ENCODE measurements around the gene HDAC10. TPM values are rescaled to one million over a fixed set of nuclear protein-coding genes. Genes with fewer than 3 reads are reported as not detected.

The HDAC10 gene
- polyA plus RNA-seq, 1 of the 3 experiments (the other 2 are of a cell fraction), result 51.9 TPM

DNA sequence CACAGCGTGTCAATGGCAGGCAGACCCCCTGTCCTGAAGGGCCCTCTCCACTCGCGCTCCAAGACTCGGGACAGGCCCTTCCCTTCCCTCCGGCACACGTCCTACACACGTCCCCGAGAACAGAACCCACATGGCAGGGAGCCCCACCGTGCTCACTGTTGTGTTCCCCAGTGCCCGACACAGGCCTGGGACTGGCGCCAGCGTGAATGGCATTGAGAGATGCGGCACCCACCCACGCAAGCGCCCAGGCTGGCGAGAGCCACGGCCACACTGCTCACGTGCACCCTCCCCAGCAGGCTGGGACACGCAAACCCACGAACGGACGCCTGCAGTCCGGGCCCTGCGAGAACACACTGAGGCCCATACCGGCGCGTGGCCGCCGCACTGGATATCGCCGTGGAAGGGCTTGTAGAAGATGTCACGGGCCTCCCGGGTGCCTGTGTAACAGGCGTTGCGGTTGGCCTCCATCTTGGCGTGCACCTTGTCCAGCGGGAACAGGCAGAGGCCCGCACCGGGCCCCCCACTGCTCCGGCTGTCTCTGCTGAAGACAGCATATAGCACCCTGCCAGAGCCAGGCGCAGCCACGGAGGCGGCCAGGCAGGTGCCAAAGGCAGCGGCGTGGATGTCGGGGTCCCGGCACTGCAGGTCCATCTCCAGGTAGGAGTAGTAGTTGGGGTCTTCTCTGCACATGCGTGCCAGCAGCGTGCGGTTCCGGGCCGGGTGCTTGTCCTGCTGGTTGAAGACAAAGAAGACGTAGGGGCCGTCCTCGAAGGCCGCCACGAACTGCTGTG lies 38.3 kb upstream of the HDAC10 start:
- Histone ChIP-seq H3K36me3 (replicated peaks in 1 of 2; ENCODE audit: control insufficient read depth in 1 of 2, insufficient read depth in 2 of 2, low read length in 1 of 2) (peaks cover 10 to 57% of the 10 kb centered on the region in 2 experiments), H3K4me1 (ENCODE audit: control insufficient read depth in 1 of 2, insufficient read depth in 2 of 2, low read depth in 1 of 2, low read length in 1 of 2) (peaks cover 6 to 21% of the 10 kb centered on the region in 2 experiments; a peak in 3 of 4 replicates), H3K27ac (ENCODE audit: low read depth in 2 of 2, low read length in 1 of 2) (no peak overlapping the region; a peak in 1 of 4 replicates), H4K20me1 (ENCODE audit: insufficient read depth) (peaks cover 87% of the 10 kb centered on the region), H3K9ac (no peak overlapping the region), H3K79me2 (ENCODE audit: insufficient read depth) (peaks cover 74% of the 10 kb centered on the region), H3K27me3 (ENCODE audit: insufficient read depth) (no peaks in the 10 kb centered on the region), H3K4me2 (no peak overlapping the region), H3K9me2 (no peaks in the 10 kb centered on the region), H3K4me3 (ENCODE audit: low read depth in 2 of 2, low read length in 1 of 2) (no peak overlapping the region), H3K9me3 (no peaks in the 10 kb centered on the region), H3F3A (replicated peaks; ENCODE audit: insufficient read depth) (peaks cover 3% of the 10 kb centered on the region), H2AFZ (ENCODE audit: low read depth) (no peak overlapping the region)
- ChIA-PET POLR2A (no interaction called here), CTCF (interaction anchor here (1.0 to 1.5 kb wide), 3 partner anchors 13 to 15 kb away, joined by 3 to 8 read pairs (median 5); no protein-coding TSS in a partner anchor)
- WGBS (ENCODE audit: low lambda C conversion rate), result 98% methylated on average over 45 of the region's 57 CpGs
- no peak for DNase-seq
- no peak for TF ChIP-seq JUND (IDR thresholded peaks at IDR 0.05)
- no peak for TF ChIP-seq FOSL2 (IDR thresholded peaks at IDR 0.05; ENCODE audit: borderline replicate concordance, low read depth)
- TF ChIP-seq, protein P1, sequence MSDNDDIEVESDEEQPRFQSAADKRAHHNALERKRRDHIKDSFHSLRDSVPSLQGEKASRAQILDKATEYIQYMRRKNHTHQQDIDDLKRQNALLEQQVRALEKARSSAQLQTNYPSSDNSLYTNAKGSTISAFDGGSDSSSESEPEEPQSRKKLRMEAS (IDR thresholded peaks at IDR 0.05; ENCODE audit: low read depth), result no peak
- no peak for TF ChIP-seq NRF1 (IDR thresholded peaks at IDR 0.05; ENCODE audit: low read depth, low read length)

DNA sequence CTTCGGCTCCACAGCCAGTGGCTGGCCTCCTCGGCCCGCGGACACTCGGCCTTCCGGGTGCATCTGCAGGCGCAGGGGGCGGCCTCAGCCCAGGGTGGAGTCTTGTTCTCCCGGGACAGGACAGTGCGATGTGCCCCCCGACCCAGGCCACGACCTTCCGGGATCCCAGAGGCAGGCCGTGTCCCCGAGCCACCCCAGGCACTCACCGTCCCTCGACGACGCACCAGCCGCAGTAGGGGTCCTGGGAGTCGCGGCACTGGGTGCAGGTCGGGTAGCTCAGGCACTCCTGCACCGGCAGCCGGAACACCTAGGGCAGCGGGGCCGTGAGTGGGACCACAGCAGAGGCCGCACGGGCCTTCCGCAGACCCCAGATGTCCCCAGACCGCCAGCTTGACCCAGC lies 36.7 kb upstream of the HDAC10 start:
- H3K79me2 ChIP-seq (ENCODE audit: insufficient read depth), result peaks cover 61% of the 10 kb centered on the region
- peaks cover 0 to 9% of the 10 kb centered on the region in 2 experiments; a peak in 2 of 4 replicates for H3K4me1 ChIP-seq (ENCODE audit: control insufficient read depth in 1 of 2, insufficient read depth in 2 of 2, low read depth in 1 of 2, low read length in 1 of 2)
- peaks cover 12 to 63% of the 10 kb centered on the region in 2 experiments for H3K36me3 ChIP-seq (replicated peaks in 1 of 2; ENCODE audit: control insufficient read depth in 1 of 2, insufficient read depth in 2 of 2, low read length in 1 of 2)
- no peak overlapping the region for H3K27ac ChIP-seq (ENCODE audit: low read depth in 2 of 2, low read length in 1 of 2)
- WGBS (ENCODE audit: low lambda C conversion rate), result no CpG with 5 or more reads among the region's 31 CpGs
- no peak overlapping the region for H3K9ac ChIP-seq
- CTCF ChIA-PET, result interaction anchor here (1.5 kb wide), 1 partner anchor 11 kb away, joined by 8 read pairs; no protein-coding TSS in a partner anchor
- no peaks in the 10 kb centered on the region for H3F3A ChIP-seq (replicated peaks; ENCODE audit: insufficient read depth)
- POLR2A ChIA-PET, result interaction anchor here (0.7 kb wide), 1 partner anchor 9 kb away, joined by 3 read pairs; no protein-coding TSS in a partner anchor
- H3K27me3 ChIP-seq (ENCODE audit: insufficient read depth), result no peaks in the 10 kb centered on the region
- DNase-seq, result no peak
- peaks cover 71% of the 10 kb centered on the region for H4K20me1 ChIP-seq (ENCODE audit: insufficient read depth)
- no peak for TF ChIP-seq NFIC (IDR thresholded peaks at IDR 0.05; ENCODE audit: borderline replicate concordance)
- TF ChIP-seq TAF1 (IDR thresholded peaks at IDR 0.05; ENCODE audit: borderline replicate concordance, low read depth, low read length), result no peak
- no peak overlapping the region for H3K4me2 ChIP-seq
- H2AFZ ChIP-seq (ENCODE audit: low read depth), result no peak overlapping the region
- H3K9me3 ChIP-seq, result no peaks in the 10 kb centered on the region
- no peaks in the 10 kb centered on the region for H3K9me2 ChIP-seq
- H3K4me3 ChIP-seq (ENCODE audit: low read depth in 2 of 2, low read length in 1 of 2), result no peak overlapping the region

DNA sequence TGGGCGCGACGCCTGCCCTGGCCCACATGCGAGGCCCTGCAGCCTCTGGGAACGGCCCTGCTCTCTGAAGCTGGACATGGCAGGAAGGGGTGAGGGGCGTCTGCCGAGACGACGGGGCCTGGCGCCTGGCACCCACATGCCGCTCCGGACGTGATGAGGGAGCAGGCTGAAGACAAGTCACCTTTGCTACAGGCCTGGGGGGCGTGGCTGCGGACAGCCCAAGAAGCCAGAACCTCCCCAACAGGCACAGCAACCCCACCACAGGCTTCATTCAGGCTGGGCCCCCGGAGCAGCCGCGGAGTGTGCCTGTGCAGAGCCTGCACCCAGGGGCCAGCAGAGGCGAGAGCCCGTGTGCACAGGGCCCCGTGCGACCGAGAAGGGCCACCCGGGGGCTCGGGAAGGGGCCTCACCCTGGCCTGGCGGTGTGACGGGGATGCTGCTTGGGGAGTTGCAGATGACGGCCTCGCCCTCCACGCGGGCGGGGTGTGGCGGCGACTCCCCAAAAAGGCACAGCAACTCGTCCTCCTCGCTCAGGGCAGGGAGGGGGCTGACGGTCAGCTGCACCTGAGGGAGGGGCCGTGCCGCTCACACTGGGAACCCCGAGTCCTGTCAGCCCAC lies 35.7 kb upstream of the HDAC10 start:
- Histone ChIP-seq H3F3A (replicated peaks; ENCODE audit: insufficient read depth) (no peaks in the 10 kb centered on the region), H4K20me1 (ENCODE audit: insufficient read depth) (peaks cover 62% of the 10 kb centered on the region), H2AFZ (ENCODE audit: low read depth) (no peak overlapping the region), H3K27me3 (ENCODE audit: insufficient read depth) (no peaks in the 10 kb centered on the region), H3K4me3 (ENCODE audit: low read depth in 2 of 2, low read length in 1 of 2) (no peak overlapping the region), H3K9me3 (no peaks in the 10 kb centered on the region), H3K36me3 (replicated peaks in 1 of 2; ENCODE audit: control insufficient read depth in 1 of 2, insufficient read depth in 2 of 2, low read length in 1 of 2) (peaks cover 16 to 70% of the 10 kb centered on the region in 2 experiments), H3K79me2 (ENCODE audit: insufficient read depth) (peaks cover 54% of the 10 kb centered on the region), H3K27ac (ENCODE audit: low read depth in 2 of 2, low read length in 1 of 2) (no peak overlapping the region), H3K4me2 (no peak overlapping the region), H3K9me2 (no peaks in the 10 kb centered on the region), H3K9ac (no peak overlapping the region), H3K4me1 (ENCODE audit: control insufficient read depth in 1 of 2, insufficient read depth in 2 of 2, low read depth in 1 of 2, low read length in 1 of 2) (peaks cover 0 to 9% of the 10 kb centered on the region in 2 experiments; a peak in 1 of 4 replicates)
- CTCF ChIA-PET, result no interaction called here
- POLR2A ChIA-PET, result no interaction called here
- no peak for DNase-seq
- WGBS (ENCODE audit: low lambda C conversion rate), result 100% methylated on average over 4 of the region's 40 CpGs
- TF ChIP-seq JUND (IDR thresholded peaks at IDR 0.05) (no peak), NFIC (IDR thresholded peaks at IDR 0.05; ENCODE audit: borderline replicate concordance) (no peak), FOXJ3 (CRISPR knock-in tag; IDR thresholded peaks at IDR 0.05) (no peak), MXI1 (IDR thresholded peaks at IDR 0.05; ENCODE audit: low read depth, low read length) (no peak), SMC3 (IDR thresholded peaks at IDR 0.05; ENCODE audit: low read depth, low read length) (no peak), TAF1 (IDR thresholded peaks at IDR 0.05; ENCODE audit: borderline replicate concordance, low read depth, low read length) (no peak), POLR2AphosphoS5 (IDR thresholded peaks at IDR 0.05; ENCODE audit: low read depth, low read length) (no peak), EZH2phosphoT487 (IDR thresholded peaks at IDR 0.05; ENCODE audit: borderline replicate concordance, low read depth) (no peak), YY1 (IDR thresholded peaks at IDR 0.05; ENCODE audit: low read depth) (no peak), RCOR1 (IDR thresholded peaks at IDR 0.05; ENCODE audit: low read length) (no peak), TCF12 (IDR thresholded peaks at IDR 0.05) (no peak)
- TF ChIP-seq, protein P1 (IDR thresholded peaks at IDR 0.05; ENCODE audit: low read depth), result no peak
- TF ChIP-seq, protein P2, sequence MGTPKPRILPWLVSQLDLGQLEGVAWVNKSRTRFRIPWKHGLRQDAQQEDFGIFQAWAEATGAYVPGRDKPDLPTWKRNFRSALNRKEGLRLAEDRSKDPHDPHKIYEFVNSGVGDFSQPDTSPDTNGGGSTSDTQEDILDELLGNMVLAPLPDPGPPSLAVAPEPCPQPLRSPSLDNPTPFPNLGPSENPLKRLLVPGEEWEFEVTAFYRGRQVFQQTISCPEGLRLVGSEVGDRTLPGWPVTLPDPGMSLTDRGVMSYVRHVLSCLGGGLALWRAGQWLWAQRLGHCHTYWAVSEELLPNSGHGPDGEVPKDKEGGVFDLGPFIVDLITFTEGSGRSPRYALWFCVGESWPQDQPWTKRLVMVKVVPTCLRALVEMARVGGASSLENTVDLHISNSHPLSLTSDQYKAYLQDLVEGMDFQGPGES (IDR thresholded peaks at IDR 0.05; ENCODE audit: low read depth, low read length), result no peak
- TF ChIP-seq, protein P3, sequence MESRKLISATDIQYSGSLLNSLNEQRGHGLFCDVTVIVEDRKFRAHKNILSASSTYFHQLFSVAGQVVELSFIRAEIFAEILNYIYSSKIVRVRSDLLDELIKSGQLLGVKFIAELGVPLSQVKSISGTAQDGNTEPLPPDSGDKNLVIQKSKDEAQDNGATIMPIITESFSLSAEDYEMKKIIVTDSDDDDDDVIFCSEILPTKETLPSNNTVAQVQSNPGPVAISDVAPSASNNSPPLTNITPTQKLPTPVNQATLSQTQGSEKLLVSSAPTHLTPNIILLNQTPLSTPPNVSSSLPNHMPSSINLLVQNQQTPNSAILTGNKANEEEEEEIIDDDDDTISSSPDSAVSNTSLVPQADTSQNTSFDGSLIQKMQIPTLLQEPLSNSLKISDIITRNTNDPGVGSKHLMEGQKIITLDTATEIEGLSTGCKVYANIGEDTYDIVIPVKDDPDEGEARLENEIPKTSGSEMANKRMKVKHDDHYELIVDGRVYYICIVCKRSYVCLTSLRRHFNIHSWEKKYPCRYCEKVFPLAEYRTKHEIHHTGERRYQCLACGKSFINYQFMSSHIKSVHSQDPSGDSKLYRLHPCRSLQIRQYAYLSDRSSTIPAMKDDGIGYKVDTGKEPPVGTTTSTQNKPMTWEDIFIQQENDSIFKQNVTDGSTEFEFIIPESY (IDR thresholded peaks at IDR 0.05; ENCODE audit: borderline replicate concordance, low read depth), result no peak
